K562 (cell line): ENCODE measurements around the gene PDCD1. TPM values are rescaled to one million over a fixed set of nuclear protein-coding genes. Genes with fewer than 3 reads are reported as not detected.

Source experiments
- CBX3 ChIP-seq, 2 experiments: IDR thresholded peaks; 1 replicate in 1 of 2; 2 replicates in 1 of 2; pipeline ENCODE4 v1.6.1; 2012; ENCODE audit warnings: inconsistent platforms in 2 of 2, low read length in 2 of 2, borderline replicate concordance in 1 of 2, control low read depth in 1 of 2
- ERF ChIP-seq: fragments of 450-650 bp; formaldehyde crosslinking; IDR thresholded peaks from 2 replicates; pipeline ENCODE4 v1.4.0; 2020; ENCODE audit warnings: mild to moderate bottlenecking, mixed read lengths
- FOXJ2 ChIP-seq: fragments of 200-800 bp; sonication (Bioruptor generic); IDR thresholded peaks from 2 replicates; pipeline ENCODE4 v1.6.1; 2016; ENCODE audit warnings: missing genetic modification characterization, missing compliant biosample characterization
- GABPA ChIP-seq: fragments of 200-800 bp; sonication (Bioruptor generic); conservative IDR thresholded peaks from 2 replicates; pipeline ENCODE4 v1.6.1; 2016; ENCODE audit warnings: low read depth, missing genetic modification characterization, missing compliant biosample characterization
- HCFC1 ChIP-seq: IDR thresholded peaks from 2 replicates; pipeline ENCODE4 v1.6.1; 2012; ENCODE audit warnings: low read depth, low read length, improper control_type of control experiment
- HNRNPL ChIP-seq: fragments of 200-400 bp; formaldehyde crosslinking; IDR thresholded peaks from 2 replicates; pipeline ENCODE4 v1.6.1; 2017; ENCODE audit warnings: low read depth, mild to moderate bottlenecking, low read length
- MCM3 ChIP-seq: fragments of 450-650 bp; IDR thresholded peaks from 2 replicates; pipeline ENCODE4 v1.6.1; 2016
- MECOM ChIP-seq: fragments of 250-450 bp; sonication (Bioruptor Pico); IDR thresholded peaks from 2 replicates; pipeline ENCODE4 v1.8.0; 2022; ENCODE audit warnings: inconsistent platforms
- MEF2A ChIP-seq: IDR thresholded peaks from 2 replicates; pipeline ENCODE4 v1.6.1; 2011; ENCODE audit warnings: low read depth, mild to moderate bottlenecking, low read length, moderate library complexity; ENCODE audit not compliant: control insufficient read depth
- PCBP1 ChIP-seq: fragments of 200-400 bp; formaldehyde crosslinking; IDR thresholded peaks from 2 replicates; pipeline ENCODE4 v1.6.1; 2018; ENCODE audit warnings: mild to moderate bottlenecking, low read depth, low read length; ENCODE audit not compliant: poor library complexity, severe bottlenecking
- PRMT5 ChIP-seq: sonication (generic); formaldehyde crosslinking; IDR thresholded peaks from 2 replicates; pipeline ENCODE4 v1.5.0; 2020; ENCODE audit warnings: missing genetic modification reagents
- RBM25 ChIP-seq: fragments of 200-400 bp; formaldehyde crosslinking; IDR thresholded peaks from 2 replicates; pipeline ENCODE4 v1.6.1; 2018; ENCODE audit warnings: low read length, low read depth, moderate library complexity; ENCODE audit not compliant: severe bottlenecking
- SIN3B ChIP-seq: fragments of 450-650 bp; IDR thresholded peaks from 2 replicates; pipeline ENCODE4 v1.6.1; 2017; ENCODE audit warnings: low read depth, mild to moderate bottlenecking, moderate library complexity
- SP2 ChIP-seq: IDR thresholded peaks from 2 replicates; pipeline ENCODE4 v1.6.1; 2011; ENCODE audit warnings: mild to moderate bottlenecking, low read depth, low read length, moderate library complexity; ENCODE audit not compliant: poor library complexity, severe bottlenecking; ENCODE audit errors: extremely low read depth
- SRF ChIP-seq, 2 experiments: fragments of 250-450, 450-650 bp in 1 of 2; sonication (Bioruptor Pico) in 1 of 2; sonication (generic) in 1 of 2; formaldehyde crosslinking; IDR thresholded peaks; 2 replicates each; pipeline versions ENCODE4 v1.5.0 to v1.5.1; 2020 to 2022; ENCODE audit warnings: mild to moderate bottlenecking in 1 of 2, missing genetic modification reagents in 1 of 2
- TEAD2 ChIP-seq: fragments of 450-650 bp; IDR thresholded peaks from 2 replicates; pipeline ENCODE4 v1.6.1; 2016; ENCODE audit warnings: missing genetic modification characterization, control low read depth, missing compliant biosample characterization
- ZBTB2 ChIP-seq: fragments of 450-650 bp; IDR thresholded peaks from 2 replicates; pipeline ENCODE4 v1.6.1; 2016; ENCODE audit warnings: antibody characterized with exemption
- ZMIZ1 ChIP-seq, 2 experiments: fragments of 150-350 bp in 1 of 2; IDR thresholded peaks; 2 replicates each; pipeline ENCODE4 v1.6.1; 2012 to 2016; ENCODE audit warnings: low read depth in 2 of 2, low read length in 2 of 2, mild to moderate bottlenecking in 1 of 2, moderate library complexity in 1 of 2
- ZNF347 ChIP-seq: fragments of 450-650 bp; formaldehyde crosslinking; IDR thresholded peaks from 2 replicates; pipeline ENCODE4 v1.4.0; 2020; ENCODE audit warnings: low read depth, mild to moderate bottlenecking, moderate library complexity
- ZNF655 ChIP-seq: fragments of 250-450 bp; sonication (Bioruptor Pico); IDR thresholded peaks from 2 replicates; pipeline ENCODE4 v1.5.0; 2021
- ZNF75A ChIP-seq: fragments of 450-650 bp; formaldehyde crosslinking; IDR thresholded peaks from 2 replicates; pipeline ENCODE4 v1.4.0; 2020; ENCODE audit warnings: mild to moderate bottlenecking
- polyA plus RNA-seq, 8 experiments: library from polyadenylated mRNA; depleted of rRNA in 4 of 8; stranded (reverse) in 5 of 8; unstranded in 3 of 8; fragments of >200 nt; fragmentation: Nextera tagmentation in 2 of 8; fragmentation: Illumina TruSeq in 1 of 8; extraction: Ambion mirVana in 2 of 8; extraction: Trizol in 1 of 8; gene quantifications; 2 replicates each; pipeline versions ENCODE4 v1.2.1 to v1.2.3, GENCODE V29; 2011 to 2014; ENCODE audit warnings: inconsistent platforms in 1 of 8, missing spikeins in 1 of 8
- total RNA-seq, 7 experiments: library from RNA; depleted of rRNA in 6 of 7; stranded (reverse); fragments of >200 nt in 6 of 7; fragmentation: Illumina TruSeq in 2 of 7; extraction: Trizol in 2 of 7; gene quantifications; 2 replicates each; pipeline versions ENCODE4 v1.2.1 to v1.2.3, GENCODE V29; 2011 to 2021; ENCODE audit warnings: low replicate concordance in 1 of 7

Gene PDCD1
- total and polyA plus RNA-seq, 9 of the 15 experiments (the other 6 are each of a cell fraction or from before 2014, with no cell fraction given) = 0.15 to 2.5 (median 1.0) TPM; not detected in 2

- no peak; the same call in 1 of the 2 replicates for TF ChIP-seq ZBTB2
- TF ChIP-seq PRMT5 (CRISPR knock-in tag) = no peak
- 0 out of 4 replicates have a peak, but pooled peaks of 1 of the 2 experiments have one; percentile 38 for TF ChIP-seq ZMIZ1 (IDR thresholded peaks at IDR 0.05; ENCODE audit: low read depth in 2 of 2, low read length in 2 of 2)
- TF ChIP-seq HNRNPL = no peak
- TF ChIP-seq TEAD2 = no peak
- no peak for TF ChIP-seq MCM3
- no peak for TF ChIP-seq SIN3B
- no peak for TF ChIP-seq ZNF75A
- no peak for TF ChIP-seq PCBP1
- TF ChIP-seq MEF2A = no peak
- TF ChIP-seq ZNF347 (CRISPR knock-in tag) = no peak
- TF ChIP-seq SP2 = no peak
- no peak for TF ChIP-seq HCFC1
- TF ChIP-seq SRF (CRISPR knock-in tag; IDR thresholded peaks at IDR 0.05) = no peak
- no peak for TF ChIP-seq ERF (CRISPR knock-in tag)
- TF ChIP-seq MECOM = no peak
- TF ChIP-seq ZNF655 (CRISPR knock-in tag) = no peak
- TF ChIP-seq FOXJ2 (tag) = peak; percentile 56; the same call in 1 of the 2 replicates
- no peak for TF ChIP-seq RBM25
- no peak for TF ChIP-seq GABPA (tag)
- TF ChIP-seq CBX3 (IDR thresholded peaks at IDR 0.05; ENCODE audit: borderline replicate concordance in 1 of 2, low read length in 2 of 2) = no peak
These were observed 33.8 kb upstream of the PDCD1 start (continued) for GRCh38 chr2:241892299-241893137.
